ENCODE data around the gene LGR4. TPM values are rescaled to one million over a fixed set of nuclear protein-coding genes. Genes with fewer than 3 reads are reported as not detected.

The LGR4 gene
- total and polyA plus RNA-seq, 9 of the 15 experiments (the other 6 are each of a cell fraction or from before 2014, with no cell fraction given), result 0.94 to 10.1 (median 5.8) TPM

DNA sequence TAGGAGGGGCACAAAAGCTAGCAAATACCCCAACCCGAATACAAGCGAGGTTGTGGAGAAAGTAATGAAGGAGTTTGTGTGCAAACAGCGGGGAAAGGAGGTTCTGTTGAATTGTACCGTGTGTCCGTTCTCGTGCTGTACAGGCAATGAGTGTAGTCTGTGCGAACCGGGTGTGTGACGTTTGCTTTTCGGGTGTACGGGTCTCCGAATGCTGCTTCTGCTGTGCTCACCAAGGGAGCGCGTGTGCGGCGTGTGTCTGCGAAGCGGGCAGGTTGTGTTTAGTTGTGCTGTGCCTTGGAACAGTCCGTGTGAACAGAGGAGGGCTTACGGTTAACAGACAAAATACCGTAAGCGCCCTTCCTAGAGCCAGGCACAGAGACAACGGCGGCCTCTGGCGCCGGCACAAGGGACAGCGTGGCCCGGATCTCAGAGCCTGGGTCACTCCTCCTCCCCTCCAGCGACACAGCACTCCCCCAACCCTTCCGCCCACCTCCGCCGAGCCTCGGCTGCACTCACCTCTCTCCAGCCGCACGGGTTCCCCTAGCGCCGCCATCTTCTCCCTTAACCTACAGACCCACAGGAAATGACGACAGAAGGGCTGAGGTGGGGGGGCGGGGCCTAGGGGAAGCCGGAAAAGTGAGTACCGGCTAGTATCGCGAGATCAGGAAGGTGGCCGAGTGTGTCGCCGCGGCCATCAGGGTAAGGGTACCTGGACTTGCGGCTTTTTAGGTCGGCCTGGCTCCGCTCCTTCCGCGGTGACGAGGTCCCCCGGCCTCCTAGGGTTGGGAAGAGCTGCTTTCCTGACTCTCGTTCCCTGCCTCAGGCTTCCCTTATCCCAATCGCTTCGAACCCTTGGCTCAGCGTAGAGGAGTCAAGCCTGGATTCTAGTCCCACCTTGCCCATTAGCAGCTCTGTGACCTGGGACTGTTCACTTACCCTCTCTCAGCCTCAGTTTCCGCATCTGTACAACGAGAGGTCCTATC is 33.9 kb upstream of the LGR4 start, which contains the start of gene LIN7C (continued):
- no peak for TF ChIP-seq ZNF785 (CRISPR knock-in tag; IDR thresholded peaks at IDR 0.05)
- TF ChIP-seq ZNF232 (CRISPR knock-in tag; IDR thresholded peaks at IDR 0.05), result no peak
- no peak for TF ChIP-seq SMARCB1 (IDR thresholded peaks at IDR 0.05; ENCODE audit: insufficient read length, low read depth)
- TF ChIP-seq, protein P1, sequence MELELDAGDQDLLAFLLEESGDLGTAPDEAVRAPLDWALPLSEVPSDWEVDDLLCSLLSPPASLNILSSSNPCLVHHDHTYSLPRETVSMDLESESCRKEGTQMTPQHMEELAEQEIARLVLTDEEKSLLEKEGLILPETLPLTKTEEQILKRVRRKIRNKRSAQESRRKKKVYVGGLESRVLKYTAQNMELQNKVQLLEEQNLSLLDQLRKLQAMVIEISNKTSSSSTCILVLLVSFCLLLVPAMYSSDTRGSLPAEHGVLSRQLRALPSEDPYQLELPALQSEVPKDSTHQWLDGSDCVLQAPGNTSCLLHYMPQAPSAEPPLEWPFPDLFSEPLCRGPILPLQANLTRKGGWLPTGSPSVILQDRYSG (tag; conservative IDR thresholded peaks at IDR 0.05; ENCODE audit: low read depth), result no peak; the same call in 1 of the 2 replicates
- TF ChIP-seq HIVEP1 (CRISPR knock-in tag; IDR thresholded peaks at IDR 0.05), result no peak
- TF ChIP-seq CHD4 (IDR thresholded peaks at IDR 0.05; ENCODE audit: insufficient read depth, insufficient replicate concordance, low read depth, low read length, poor library complexity, severe bottlenecking), result no peak
- TF ChIP-seq ILF3 (IDR thresholded peaks at IDR 0.05; ENCODE audit: borderline replicate concordance), result no peak
- no peak for TF ChIP-seq ZNF431 (CRISPR knock-in tag; IDR thresholded peaks at IDR 0.05)
- TF ChIP-seq RBM15 (IDR thresholded peaks at IDR 0.05; ENCODE audit: insufficient read depth, low read length), result no peak
- TF ChIP-seq, protein P2, sequence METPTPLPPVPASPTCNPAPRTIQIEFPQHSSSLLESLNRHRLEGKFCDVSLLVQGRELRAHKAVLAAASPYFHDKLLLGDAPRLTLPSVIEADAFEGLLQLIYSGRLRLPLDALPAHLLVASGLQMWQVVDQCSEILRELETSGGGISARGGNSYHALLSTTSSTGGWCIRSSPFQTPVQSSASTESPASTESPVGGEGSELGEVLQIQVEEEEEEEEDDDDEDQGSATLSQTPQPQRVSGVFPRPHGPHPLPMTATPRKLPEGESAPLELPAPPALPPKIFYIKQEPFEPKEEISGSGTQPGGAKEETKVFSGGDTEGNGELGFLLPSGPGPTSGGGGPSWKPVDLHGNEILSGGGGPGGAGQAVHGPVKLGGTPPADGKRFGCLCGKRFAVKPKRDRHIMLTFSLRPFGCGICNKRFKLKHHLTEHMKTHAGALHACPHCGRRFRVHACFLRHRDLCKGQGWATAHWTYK (CRISPR knock-in tag; IDR thresholded peaks at IDR 0.05), result no peak
- no peak for TF ChIP-seq PHB (CRISPR knock-in tag; IDR thresholded peaks at IDR 0.05)
- no peak for TF ChIP-seq ZNF384 (IDR thresholded peaks at IDR 0.05; ENCODE audit: low read depth, low read length)
- TF ChIP-seq SAFB2 (IDR thresholded peaks at IDR 0.05; ENCODE audit: borderline replicate concordance, low read depth, low read length, severe bottlenecking), result no peak
- peak; percentile 96 for TF ChIP-seq POLR2G (IDR thresholded peaks at IDR 0.05; ENCODE audit: low read depth, low read length)
- no peak for TF ChIP-seq RBM17 (IDR thresholded peaks at IDR 0.05; ENCODE audit: borderline replicate concordance, low read depth, low read length)
- TF ChIP-seq, protein P3, sequence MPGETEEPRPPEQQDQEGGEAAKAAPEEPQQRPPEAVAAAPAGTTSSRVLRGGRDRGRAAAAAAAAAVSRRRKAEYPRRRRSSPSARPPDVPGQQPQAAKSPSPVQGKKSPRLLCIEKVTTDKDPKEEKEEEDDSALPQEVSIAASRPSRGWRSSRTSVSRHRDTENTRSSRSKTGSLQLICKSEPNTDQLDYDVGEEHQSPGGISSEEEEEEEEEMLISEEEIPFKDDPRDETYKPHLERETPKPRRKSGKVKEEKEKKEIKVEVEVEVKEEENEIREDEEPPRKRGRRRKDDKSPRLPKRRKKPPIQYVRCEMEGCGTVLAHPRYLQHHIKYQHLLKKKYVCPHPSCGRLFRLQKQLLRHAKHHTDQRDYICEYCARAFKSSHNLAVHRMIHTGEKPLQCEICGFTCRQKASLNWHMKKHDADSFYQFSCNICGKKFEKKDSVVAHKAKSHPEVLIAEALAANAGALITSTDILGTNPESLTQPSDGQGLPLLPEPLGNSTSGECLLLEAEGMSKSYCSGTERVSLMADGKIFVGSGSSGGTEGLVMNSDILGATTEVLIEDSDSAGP (CRISPR knock-in tag; IDR thresholded peaks at IDR 0.05), result no peak
- no peak for TF ChIP-seq NFYB (IDR thresholded peaks at IDR 0.05; ENCODE audit: extremely low read depth, insufficient read length)
- no peak for TF ChIP-seq ZNF253 (CRISPR knock-in tag; conservative IDR thresholded peaks at IDR 0.05)
- TF ChIP-seq XRCC5 (IDR thresholded peaks at IDR 0.05; ENCODE audit: low read depth, low read length), result no peak
- TF ChIP-seq KAT2B (IDR thresholded peaks at IDR 0.05; ENCODE audit: low read depth, low read length), result no peak
- no peak for TF ChIP-seq ZNF140 (CRISPR knock-in tag; IDR thresholded peaks at IDR 0.05)
- TF ChIP-seq MIER1 (IDR thresholded peaks at IDR 0.05; ENCODE audit: low read depth), result no peak
- TF ChIP-seq, protein P4, sequence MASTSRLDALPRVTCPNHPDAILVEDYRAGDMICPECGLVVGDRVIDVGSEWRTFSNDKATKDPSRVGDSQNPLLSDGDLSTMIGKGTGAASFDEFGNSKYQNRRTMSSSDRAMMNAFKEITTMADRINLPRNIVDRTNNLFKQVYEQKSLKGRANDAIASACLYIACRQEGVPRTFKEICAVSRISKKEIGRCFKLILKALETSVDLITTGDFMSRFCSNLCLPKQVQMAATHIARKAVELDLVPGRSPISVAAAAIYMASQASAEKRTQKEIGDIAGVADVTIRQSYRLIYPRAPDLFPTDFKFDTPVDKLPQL (IDR thresholded peaks at IDR 0.05; ENCODE audit: extremely low read depth, insufficient read length), result no peak
